Epithelial cell of esophagus (primary cell): ENCODE measurements around the gene OR10X1.
A peak's percentile ranks its signal among the peaks of the same experiment; 100 is the strongest.

ENCODE experiments used
- DNase-seq: peaks from one replicate; pipeline ENCODE4 v3.0.0; 2010; ENCODE audit warnings: low read depth
- H3K4me3 ChIP-seq: 2 replicates; pipeline ENCODE4 v1.5.1; 2011; ENCODE audit warnings: mild to moderate bottlenecking, low read length, control low read depth
- CTCF ChIP-seq: IDR thresholded peaks from 2 replicates; pipeline ENCODE4 v1.5.1; 2011; ENCODE audit warnings: low read depth, mild to moderate bottlenecking, low read length, control low read depth, inconsistent platforms; ENCODE audit not compliant: insufficient read depth; ENCODE audit errors: missing control alignments

OR10X1 gene

GRCh38 chr1:158583962-158584361 lies 4.3 kb upstream of the OR10X1 start:
- peak; percentile 45 for DNase-seq
- H3K4me3 ChIP-seq = no peak overlapping the region
- no peak for TF ChIP-seq CTCF

- no peak overlapping the region for H3K4me3 ChIP-seq
- no peak for DNase-seq
- TF ChIP-seq CTCF = no peak
These were observed 2.1 kb downstream of the OR10X1 start for GRCh38 chr1:158577561-158577960.

- TF ChIP-seq CTCF = no peak
- H3K4me3 ChIP-seq = no peak overlapping the region
- DNase-seq = no peak
These were observed 7.5 kb downstream of the OR10X1 start for GRCh38 chr1:158572226-158572625.

- no peak within 1 kb of the TSS for H3K4me3 ChIP-seq
- TF ChIP-seq CTCF = no peak
- no peak for DNase-seq
These were observed 9.2 kb downstream of the OR10X1 start, which contains the start of gene OR6P1 for GRCh38 chr1:158570480-158570879. Gene OR6P1 (minus strand): TSS chr1:158570580. CDS start chr1:158563604, 6,976 bp downstream.

GRCh38 chr1:158564608-158565007 lies 15.1 kb downstream of the OR10X1 start:
- DNase-seq = no peak
- H3K4me3 ChIP-seq = no peak overlapping the region
- no peak for TF ChIP-seq CTCF

- no peak for TF ChIP-seq CTCF
- no peak for DNase-seq
- H3K4me3 ChIP-seq = no peak overlapping the region
These were observed 15.8 kb downstream of the OR10X1 start for GRCh38 chr1:158563853-158564252.

GRCh38 chr1:158559696-158560095 lies 20.0 kb downstream of the OR10X1 start:
- H3K4me3 ChIP-seq = no peak overlapping the region
- no peak for DNase-seq
- TF ChIP-seq CTCF = no peak
